ENCODE results near the gene R3HDM4. TPM values are rescaled to one million over a fixed set of nuclear protein-coding genes. Genes with fewer than 3 reads are reported as not detected.
"Not testable (repeated sequence)": the region's sequence is repeated elsewhere in the genome, so short reads cannot be mapped to it uniquely, and the experiment has no call there.

Gene R3HDM4
- 10 to 100 TPM; 25.7 to 35.6 (median 30.1) TPM for total RNA-seq

- H3K4me3 ChIP-seq: peak within 1 kb of the TSS; percentile 56 to 98 (median 92)
- 0 to 2% methylated on average over 4 to 10 of the region's 76 CpGs; no CpG with 5 or more reads in 8 of the 10 experiments for WGBS, 10 experiments
- peak within 1 kb of the TSS; percentile 66 to 68 for H3K27ac ChIP-seq
- in situ Hi-C loops (cut with MboI; ENCODE audit: low pct_unique_long_range_greater_than_20kb in 2 of 9, low sequenced_read_pairs in 9 of 9, unreplicated experiment in 9 of 9): loop anchor here in 2 of 9 experiments (10.0 to 25.0 kb wide), 3 partner anchors 138 to 251 kb away; partner anchors contain the start of genes MISP (in 1 of the 2) and RNF126 (in 1 of the 2)
- ATAC-seq (replicated peaks in 6 of 8): peak; percentile 31 to 92 (median 58)
- peaks cover 6 to 13% of the 10 kb centered on the region in 2 donors for H3K4me1 ChIP-seq (replicated peaks in 1 of 2)
Measured at GRCh38 chr19:913080-913748, at the start of gene R3HDM4. Gene R3HDM4, minus strand, starts transcription at chr19:913219. Its CDS starts 62 bp downstream, at chr19:913157.

- Histone ChIP-seq H3K27ac (peak overlapping the region in 1 of 2 donors; percentile 57), H3K4me3 (no peak overlapping the region), H3K4me1 (replicated peaks in 1 of 2) (peaks cover 2 to 27% of the 10 kb centered on the region in 2 donors)
- in situ Hi-C loops (cut with MboI; ENCODE audit: low pct_unique_long_range_greater_than_20kb in 2 of 9, low sequenced_read_pairs in 9 of 9, unreplicated experiment in 9 of 9): no loop called here
- WGBS, 10 experiments: 20 to 100% (median 55%) methylated on average over 1 to 3 of the region's 14 CpGs; no CpG with 5 or more reads in 2 of the 10 experiments
- ATAC-seq (replicated peaks in 6 of 8): peak; percentile 60 to 90 (median 76)
Measured at GRCh38 chr19:961866-962620, 49.0 kb upstream of the R3HDM4 start.

DNA sequence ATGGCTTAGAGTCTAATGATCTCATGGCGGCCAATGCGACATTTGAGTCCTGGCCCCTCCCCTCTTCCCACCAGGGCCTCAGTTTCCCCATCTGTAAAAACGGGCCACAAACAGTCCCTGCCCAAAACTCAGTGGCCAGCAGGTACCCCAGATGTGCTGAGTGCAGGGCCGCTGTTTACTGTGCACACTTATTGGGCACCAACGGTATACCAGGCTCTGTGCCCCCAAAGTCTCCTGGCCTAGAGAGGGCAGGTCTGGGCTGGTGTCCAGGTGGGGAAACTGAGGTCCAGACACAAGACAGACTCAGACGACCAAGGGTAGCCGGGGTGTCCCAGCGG lies 47.6 kb upstream of the R3HDM4 start:
- in situ Hi-C loops (cut with MboI; ENCODE audit: low pct_unique_long_range_greater_than_20kb in 2 of 9, low sequenced_read_pairs in 9 of 9, unreplicated experiment in 9 of 9): no loop called here
- 71 to 100% (median 93%) methylated on average over 1 to 4 of the region's 8 CpGs; no CpG with 5 or more reads in 7 of the 10 experiments for WGBS, 10 experiments
- Histone ChIP-seq H3K4me1 (replicated peaks in 1 of 2) (peaks cover 17 to 41% of the 10 kb centered on the region in 2 donors), H3K27ac (no peak overlapping the region), H3K4me3 (no peak overlapping the region)
- no peak for ATAC-seq (replicated peaks in 6 of 8)

DNA sequence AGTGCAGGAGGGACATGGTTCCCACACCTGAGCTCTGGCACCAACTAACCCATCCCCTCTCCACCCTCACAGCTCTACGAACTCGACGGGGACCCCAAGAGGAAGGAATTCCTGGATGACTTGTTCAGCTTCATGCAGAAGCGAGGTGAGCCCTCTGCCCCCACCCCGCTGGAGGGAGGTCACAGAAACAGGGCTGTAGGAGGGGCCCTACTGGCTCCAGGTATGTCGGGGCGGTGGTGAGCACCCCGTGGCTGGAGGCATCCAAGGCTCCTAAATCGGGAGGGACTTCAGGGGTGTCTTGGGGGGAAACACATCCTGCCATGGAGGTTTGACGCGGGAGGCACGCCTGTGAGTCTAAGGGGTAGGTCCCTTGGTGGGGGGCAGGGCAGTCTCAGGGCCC lies 47.0 kb upstream of the R3HDM4 start:
- no peak overlapping the region for H3K27ac ChIP-seq
- no peak overlapping the region for H3K4me3 ChIP-seq
- peaks cover 21 to 47% of the 10 kb centered on the region in 2 donors for H3K4me1 ChIP-seq (replicated peaks in 1 of 2)
- ATAC-seq (replicated peaks in 6 of 8): no peak
- WGBS, 10 experiments: 73 to 100% (median 90%) methylated on average over 1 to 3 of the region's 12 CpGs; no CpG with 5 or more reads in 7 of the 10 experiments
- in situ Hi-C loops (cut with MboI; ENCODE audit: low pct_unique_long_range_greater_than_20kb in 2 of 9, low sequenced_read_pairs in 9 of 9, unreplicated experiment in 9 of 9): no loop called here

- Histone ChIP-seq H3K27ac (no peak overlapping the region), H3K4me1 (replicated peaks in 1 of 2) (peaks cover 21 to 55% of the 10 kb centered on the region in 2 donors), H3K4me3 (no peak overlapping the region)
- 20 to 100% (median 93%) methylated on average over 1 to 24 of the region's 36 CpGs; no CpG with 5 or more reads in 2 of the 10 experiments for WGBS, 10 experiments
- in situ Hi-C loops (cut with MboI; ENCODE audit: low pct_unique_long_range_greater_than_20kb in 2 of 9, low sequenced_read_pairs in 9 of 9, unreplicated experiment in 9 of 9): no loop called here
- ATAC-seq (replicated peaks in 6 of 8): no peak
Measured at GRCh38 chr19:958967-959855, 46.2 kb upstream of the R3HDM4 start.

- H3K27ac ChIP-seq: peak overlapping the region in 1 of 2 donors; percentile 66
- H3K4me3 ChIP-seq; ATAC-seq (replicated peaks in 6 of 8); in situ Hi-C loops (cut with MboI; ENCODE audit: low pct_unique_long_range_greater_than_20kb in 2 of 9, low sequenced_read_pairs in 9 of 9, unreplicated experiment in 9 of 9): not testable (repeated sequence)
- H3K4me1 ChIP-seq (replicated peaks in 1 of 2): peaks cover 32 to 70% of the 10 kb centered on the region in 2 donors
- WGBS, 10 experiments: 80 to 100% (median 83%) methylated on average over 1 to 4 of the region's 9 CpGs; no CpG with 5 or more reads in 5 of the 10 experiments
Measured at GRCh38 chr19:957578-957977, 44.6 kb upstream of the R3HDM4 start.

DNA sequence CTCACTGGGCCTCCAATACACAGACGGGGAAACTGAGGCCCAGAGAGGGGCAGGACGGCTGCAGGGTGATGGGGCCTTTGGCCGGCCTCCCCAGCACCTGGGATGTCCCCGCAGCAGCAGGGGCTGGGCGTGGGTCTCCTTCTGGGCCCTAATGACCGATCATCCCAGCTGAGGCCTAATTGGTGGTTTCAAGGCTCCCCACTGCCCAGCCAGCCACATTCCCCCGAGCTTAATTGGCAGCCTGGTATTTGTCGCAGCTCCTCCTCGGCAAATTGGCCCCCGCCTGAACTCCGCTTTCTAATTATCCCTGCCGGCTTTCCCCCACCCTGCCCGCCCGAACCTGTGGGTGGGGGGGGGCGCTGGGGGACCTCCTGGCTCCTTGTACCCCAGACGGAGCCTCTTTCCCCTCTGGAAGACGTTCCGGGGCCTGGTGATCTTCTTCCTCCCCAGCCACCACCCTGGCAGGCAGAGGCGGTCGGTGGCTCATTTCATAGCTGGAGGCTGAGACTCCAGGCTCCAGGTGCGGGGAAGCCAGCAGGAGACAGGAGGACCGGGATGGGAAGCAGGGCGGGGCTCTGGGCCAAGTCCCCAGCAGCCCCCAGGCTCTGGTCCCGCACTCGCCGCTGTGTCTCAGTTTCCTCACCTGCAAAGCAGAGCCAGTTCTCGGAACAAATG lies 43.9 kb upstream of the R3HDM4 start:
- in situ Hi-C loops (cut with MboI; ENCODE audit: low pct_unique_long_range_greater_than_20kb in 2 of 9, low sequenced_read_pairs in 9 of 9, unreplicated experiment in 9 of 9): no loop called here
- peak overlapping the region; percentile 47 to 66 for H3K27ac ChIP-seq
- ATAC-seq (replicated peaks in 6 of 8): peak in 6 of 8 experiments; percentile 33 to 63 (median 55)
- peak overlapping the region in 1 of 5 donors; percentile 12 for H3K4me3 ChIP-seq
- WGBS, 10 experiments: no CpG with 5 or more reads among the region's 27 CpGs
- peaks cover 34 to 66% of the 10 kb centered on the region in 2 donors for H3K4me1 ChIP-seq (replicated peaks in 1 of 2)

DNA sequence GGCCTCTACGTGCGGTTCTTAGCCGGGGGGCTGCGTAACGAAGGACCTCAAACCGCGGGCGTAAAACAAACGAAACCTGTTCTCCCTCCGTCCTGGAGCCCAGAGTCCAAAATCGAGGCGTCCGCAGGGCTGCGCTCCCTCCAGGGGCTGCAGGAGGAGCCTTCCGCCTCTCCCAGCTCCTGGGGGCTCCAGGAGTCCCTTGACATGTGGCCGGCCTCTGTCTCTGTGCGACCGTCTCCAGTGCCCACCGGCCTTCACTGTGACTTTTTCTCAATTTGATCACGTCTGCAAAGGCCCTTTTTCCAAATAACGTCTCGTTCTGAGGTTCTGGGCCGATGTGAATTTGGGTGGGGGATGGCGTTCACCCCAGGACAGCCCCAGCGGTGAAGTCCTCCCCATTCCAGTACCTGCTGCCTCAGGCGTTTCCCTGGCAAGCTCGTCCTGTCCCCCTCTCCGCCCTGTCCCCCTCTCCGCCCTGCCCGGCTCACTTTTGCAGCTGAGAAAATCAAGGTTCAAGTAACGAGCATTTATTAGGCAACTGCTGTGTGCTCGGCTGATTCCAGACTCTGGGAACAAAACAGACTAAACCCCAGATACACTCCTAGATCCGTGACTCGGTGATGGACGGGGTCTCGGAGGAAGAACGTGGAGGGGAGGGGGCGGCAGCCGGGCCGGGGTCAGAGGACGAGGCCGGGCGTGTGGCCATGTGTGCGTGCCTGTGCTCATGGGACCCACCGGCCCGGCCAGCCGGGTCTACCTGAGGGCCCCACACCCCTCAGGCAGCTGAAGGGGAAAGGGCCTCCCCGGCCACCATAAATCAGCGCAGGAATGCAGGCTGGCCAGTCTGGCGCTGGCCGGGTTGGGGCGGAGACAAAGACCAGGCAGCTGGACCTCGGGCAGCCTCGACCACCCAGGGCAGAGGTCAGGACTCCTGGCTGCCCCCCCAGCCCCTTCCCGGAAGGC lies 43.1 kb upstream of the R3HDM4 start:
- in situ Hi-C loops (cut with MboI; ENCODE audit: low pct_unique_long_range_greater_than_20kb in 2 of 9, low sequenced_read_pairs in 9 of 9, unreplicated experiment in 9 of 9): no loop called here
- Histone ChIP-seq H3K4me3 (peak overlapping the region in 1 of 5 donors; percentile 12), H3K27ac (peak overlapping the region; percentile 47 to 66), H3K4me1 (replicated peaks in 1 of 2) (peaks cover 34 to 58% of the 10 kb centered on the region in 2 donors)
- 20 to 95% (median 60%) methylated on average over 1 to 12 of the region's 55 CpGs; no CpG with 5 or more reads in 5 of the 10 experiments for WGBS, 10 experiments
- ATAC-seq (replicated peaks in 6 of 8): peak in 5 of 8 experiments; percentile 56 to 69 (median 61)

DNA sequence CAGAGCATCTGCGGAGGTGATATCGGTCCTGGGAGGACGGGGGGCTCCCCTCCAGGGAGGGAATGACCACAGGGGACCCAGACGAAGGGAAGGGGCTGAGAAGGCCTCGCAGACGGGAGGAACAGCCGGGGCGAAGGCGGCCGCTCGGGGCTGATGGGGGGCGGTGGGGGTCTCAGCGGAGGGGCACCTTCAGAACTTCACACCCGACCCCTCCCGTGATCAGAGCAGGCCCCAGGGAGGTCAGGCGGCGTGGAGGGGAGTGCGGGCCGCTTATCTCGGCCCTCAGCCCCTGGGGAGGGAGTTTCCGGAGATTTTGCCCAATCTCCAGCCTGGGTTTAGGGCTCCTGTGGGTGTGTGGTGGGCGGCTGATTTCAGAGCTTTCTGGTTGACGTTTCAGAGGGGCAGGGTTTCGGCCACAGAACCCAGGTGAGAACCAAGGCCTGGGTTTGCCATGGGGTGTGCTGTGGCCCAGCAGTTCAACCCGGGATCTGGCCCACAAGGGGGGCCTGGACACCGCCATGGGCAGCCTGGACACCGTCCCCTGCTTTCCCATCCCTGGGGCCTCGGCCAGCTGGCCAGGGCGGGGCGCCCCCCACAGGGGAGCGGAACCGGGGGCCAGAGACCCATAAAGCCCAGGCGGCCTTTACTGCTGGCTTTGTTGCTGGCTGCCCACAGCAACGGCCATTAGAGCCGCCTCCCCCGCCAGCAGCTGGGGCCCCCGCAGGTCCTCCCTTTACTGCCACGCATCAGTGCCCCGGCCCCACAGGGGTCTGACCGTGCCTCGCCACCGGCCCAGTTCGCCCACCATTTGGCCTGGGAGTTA lies 41.9 kb upstream of the R3HDM4 start:
- H3K27ac ChIP-seq: peak overlapping the region in 1 of 2 donors; percentile 45
- peak in 1 of 8 experiments; percentile 15 for ATAC-seq (replicated peaks in 6 of 8)

GRCh38 chr19:954272-954671 lies 41.3 kb upstream of the R3HDM4 start:
- ATAC-seq (replicated peaks in 6 of 8): no peak
- Histone ChIP-seq H3K27ac (no peak overlapping the region), H3K4me3 (no peak overlapping the region), H3K4me1 (replicated peaks in 1 of 2) (peaks cover 34 to 53% of the 10 kb centered on the region in 2 donors)
- in situ Hi-C loops (cut with MboI; ENCODE audit: low pct_unique_long_range_greater_than_20kb in 2 of 9, low sequenced_read_pairs in 9 of 9, unreplicated experiment in 9 of 9): no loop called here
- WGBS, 10 experiments: 88 to 100% (median 100%) methylated on average over 1 to 5 of the region's 14 CpGs; no CpG with 5 or more reads in 6 of the 10 experiments

More for the DNA sequence above, 41.9 kb upstream of the R3HDM4 start:
- 30 to 81% (median 60%) methylated on average over 2 to 3 of the region's 43 CpGs; no CpG with 5 or more reads in 7 of the 10 experiments for WGBS, 10 experiments
- in situ Hi-C loops (cut with MboI; ENCODE audit: low pct_unique_long_range_greater_than_20kb in 2 of 9, low sequenced_read_pairs in 9 of 9, unreplicated experiment in 9 of 9): no loop called here
- Histone ChIP-seq H3K4me1 (replicated peaks in 1 of 2) (peaks cover 34 to 53% of the 10 kb centered on the region in 2 donors), H3K4me3 (no peak overlapping the region)
